HG03097 (cell line): ENCODE measurements around the gene EFCAB7.

Experiments used
- ATAC-seq: cut with Tn5 transposase; IDR thresholded peaks from one replicate; pipeline ENCODE4 v1.9.1; 2021; ENCODE audit not compliant: unreplicated experiment, low FRiP score

The EFCAB7 gene, protein sequence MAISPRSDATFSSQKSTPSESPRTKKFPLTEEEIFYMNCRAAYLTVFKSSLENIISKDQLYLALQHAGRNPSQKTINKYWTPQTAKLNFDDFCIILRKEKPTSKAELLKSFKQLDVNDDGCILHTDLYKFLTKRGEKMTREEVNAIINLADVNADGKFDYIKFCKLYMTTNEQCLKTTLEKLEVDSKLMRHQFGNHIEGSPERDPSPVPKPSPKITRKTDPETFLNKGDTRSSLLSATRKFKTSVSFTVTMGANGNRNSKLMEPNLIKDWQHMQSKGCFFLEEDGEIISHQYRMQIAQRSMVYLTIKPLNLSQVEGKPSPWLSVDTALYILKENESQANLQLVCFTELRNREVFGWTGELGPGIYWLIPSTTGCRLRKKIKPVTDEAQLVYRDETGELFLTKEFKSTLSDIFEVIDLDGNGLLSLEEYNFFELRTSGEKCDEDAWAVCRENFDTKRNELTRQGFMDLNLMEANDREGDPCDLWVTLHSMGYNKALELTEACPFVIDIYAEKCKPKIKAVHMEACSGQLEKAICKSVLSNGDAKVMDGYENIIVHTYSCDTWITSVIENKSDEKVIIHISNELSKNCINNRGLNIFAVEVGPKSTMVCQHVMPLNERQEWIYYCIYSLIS

GRCh38 chr1:63522891-63523728 lies at the start of gene EFCAB7, which contains the start of gene ITGB3BP:
EFCAB7 (plus strand) TSS chr1:63523525; CDS start chr1:63525573, 2,048 bp downstream.
ITGB3BP (minus strand) TSS chr1:63523225; CDS start chr1:63523133, 92 bp downstream.
- peak; percentile 91 for ATAC-seq

- no peak for ATAC-seq
These were observed 47.6 kb upstream of the EFCAB7 start for GRCh38 chr1:63475761-63476160.

DNA sequence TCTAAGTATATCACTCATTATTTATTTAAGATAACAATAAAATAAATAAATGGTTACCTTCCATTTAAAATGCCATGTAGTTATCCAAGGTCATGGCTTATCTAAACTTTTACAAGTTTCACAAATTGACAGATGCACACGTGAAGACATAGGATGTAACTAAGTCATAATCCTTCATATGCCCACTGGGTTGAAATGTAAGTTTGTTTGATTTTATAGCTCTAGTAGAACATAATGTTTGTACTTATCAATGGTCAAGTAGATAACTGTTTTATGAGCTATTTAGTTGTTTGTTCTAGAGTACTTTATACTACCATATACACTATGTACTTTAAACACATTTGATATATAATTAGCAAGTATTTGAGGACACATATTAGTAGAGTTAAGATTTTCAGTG lies 43.3 kb upstream of the EFCAB7 start:
- ATAC-seq, result no peak

DNA sequence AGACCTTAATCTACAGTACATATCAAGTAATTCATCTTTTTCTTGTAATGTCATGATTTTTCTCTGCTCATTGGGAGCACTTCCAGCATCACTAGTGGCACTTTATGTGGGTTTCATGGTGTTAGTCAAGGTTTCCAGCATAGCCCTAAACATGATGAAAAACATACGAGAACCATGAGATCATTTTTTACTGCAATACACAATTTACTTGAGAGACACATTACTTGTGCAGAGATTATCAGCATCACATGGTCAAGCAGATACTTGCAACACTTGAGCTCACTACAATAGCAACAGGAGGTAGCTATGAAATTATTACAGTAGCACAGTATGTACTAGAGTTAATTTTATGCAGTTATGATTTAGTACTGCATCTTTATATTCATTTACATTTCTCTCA lies 36.7 kb upstream of the EFCAB7 start:
- ATAC-seq, result no peak

- ATAC-seq, result no peak
These were observed 35.8 kb upstream of the EFCAB7 start for GRCh38 chr1:63487336-63488065.

- no peak for ATAC-seq
These were observed 25.7 kb upstream of the EFCAB7 start for GRCh38 chr1:63497577-63497976.

GRCh38 chr1:63498106-63498505 lies 25.2 kb upstream of the EFCAB7 start:
- ATAC-seq, result no peak

DNA sequence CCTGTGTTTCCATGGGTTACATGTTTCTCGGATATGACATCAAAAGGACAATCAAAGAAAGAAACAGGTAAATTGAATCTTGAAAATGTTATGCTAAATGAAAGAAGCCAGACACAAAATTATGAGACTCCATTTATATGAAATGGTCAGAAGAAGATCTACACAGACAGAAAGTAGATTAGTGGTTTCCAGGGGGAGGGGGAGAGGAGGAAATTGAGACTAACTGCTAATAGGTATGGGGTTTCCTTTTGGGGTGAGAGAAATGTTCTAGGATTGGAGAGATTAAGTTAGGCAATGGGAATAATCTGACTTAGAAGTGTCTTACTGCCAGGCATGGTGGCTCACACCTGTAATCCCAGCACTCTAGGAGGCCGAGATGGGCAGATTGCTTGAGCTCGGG lies 22.1 kb upstream of the EFCAB7 start:
- ATAC-seq, result no peak

DNA sequence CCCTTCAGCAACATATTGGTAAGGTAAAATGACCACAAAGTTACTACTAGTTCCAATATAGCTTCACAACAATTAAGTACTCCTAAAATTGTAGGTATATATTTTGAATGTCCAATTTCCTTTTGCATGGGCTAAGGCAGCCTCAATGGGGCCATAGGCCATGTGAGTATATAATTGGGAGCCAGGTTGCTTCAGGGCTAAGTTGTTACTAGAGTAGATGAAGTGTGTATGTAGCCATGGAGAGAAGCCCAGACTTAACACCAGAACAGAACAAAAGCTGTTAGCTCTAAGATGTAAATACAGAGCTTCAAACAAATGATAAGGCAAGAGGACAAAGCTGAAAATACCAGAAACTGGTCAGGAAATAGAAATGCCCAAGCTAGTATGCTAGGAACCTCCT lies 16.5 kb upstream of the EFCAB7 start:
- no peak for ATAC-seq

DNA sequence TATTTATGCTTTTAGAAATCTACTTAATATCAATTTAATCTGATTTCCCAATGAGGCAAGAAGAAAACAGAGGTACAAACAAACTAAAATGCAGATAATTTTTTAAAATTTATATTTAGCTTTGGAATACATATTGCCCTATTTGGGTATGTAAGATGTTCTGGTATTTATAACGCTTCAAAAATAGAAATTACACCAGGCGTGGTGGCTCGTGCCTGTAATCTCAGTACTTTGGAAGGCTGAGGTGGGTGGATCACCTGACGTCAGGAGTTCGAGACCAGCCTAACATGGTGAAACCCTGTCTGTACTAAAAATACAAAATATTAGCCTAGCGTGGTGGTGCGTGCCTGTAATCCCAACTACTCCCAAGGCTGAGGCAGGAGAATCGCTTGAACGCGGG lies 13.6 kb upstream of the EFCAB7 start:
- no peak for ATAC-seq

- no peak for ATAC-seq
These were observed 10.7 kb upstream of the EFCAB7 start for GRCh38 chr1:63512584-63512983.

DNA sequence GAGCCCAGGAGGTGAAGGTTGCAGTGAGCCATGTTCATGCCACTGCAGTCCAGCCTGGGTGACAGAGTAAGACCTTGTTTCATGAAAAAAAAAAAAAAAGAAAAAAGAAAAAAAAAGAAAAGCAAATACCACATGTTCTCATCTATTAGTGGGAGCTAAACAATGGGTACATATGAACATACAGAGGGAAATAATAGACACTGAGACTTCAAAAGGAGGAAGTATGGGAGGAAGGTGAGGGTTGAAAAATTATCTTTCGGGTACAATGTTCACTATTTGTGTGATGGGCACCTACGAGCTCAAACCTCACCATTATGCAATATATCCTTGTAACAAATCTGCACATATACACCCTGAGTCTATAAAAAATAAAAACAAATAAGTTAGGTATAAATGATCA lies 6.7 kb upstream of the EFCAB7 start:
- ATAC-seq, result no peak

DNA sequence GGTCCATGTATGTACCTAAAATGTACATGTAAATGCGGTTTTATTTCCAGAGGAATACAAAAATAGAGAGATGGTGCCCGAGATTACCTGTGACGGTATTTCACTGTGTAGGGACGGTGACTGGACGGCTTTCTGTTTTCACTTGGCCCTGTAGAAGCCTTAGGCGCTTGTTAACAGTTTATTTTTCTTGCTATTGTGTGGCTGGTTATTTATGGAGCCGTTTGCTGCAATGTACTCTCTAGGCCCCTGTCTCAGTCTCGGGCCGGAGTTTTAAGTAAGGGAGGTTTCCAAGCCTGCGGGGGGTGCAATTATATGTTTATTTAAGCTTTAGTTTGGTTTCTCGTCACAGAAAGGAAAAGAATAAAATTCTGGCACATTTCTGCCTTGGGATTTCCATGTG lies 413 bp downstream of the EFCAB7 start:
- peak; percentile 13 for ATAC-seq

DNA sequence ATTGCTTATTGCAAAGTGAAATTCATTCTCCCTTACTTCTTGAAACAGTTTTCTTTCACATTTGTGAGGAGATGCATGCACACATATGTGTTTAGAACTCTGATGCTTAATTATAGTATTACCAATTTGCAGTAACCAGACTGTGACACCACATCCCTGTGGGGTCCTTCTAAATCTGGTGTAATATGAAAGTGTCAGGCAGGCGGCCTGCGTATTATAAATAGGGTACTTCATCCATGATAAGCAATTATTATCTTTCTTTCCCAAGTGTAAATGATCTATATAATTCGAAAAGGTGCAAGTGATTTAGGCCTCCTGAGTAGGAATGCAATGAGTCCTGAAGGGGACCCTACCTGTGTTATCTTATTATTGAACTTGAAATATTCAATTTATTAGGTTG lies 876 bp downstream of the EFCAB7 start:
- no peak for ATAC-seq

DNA sequence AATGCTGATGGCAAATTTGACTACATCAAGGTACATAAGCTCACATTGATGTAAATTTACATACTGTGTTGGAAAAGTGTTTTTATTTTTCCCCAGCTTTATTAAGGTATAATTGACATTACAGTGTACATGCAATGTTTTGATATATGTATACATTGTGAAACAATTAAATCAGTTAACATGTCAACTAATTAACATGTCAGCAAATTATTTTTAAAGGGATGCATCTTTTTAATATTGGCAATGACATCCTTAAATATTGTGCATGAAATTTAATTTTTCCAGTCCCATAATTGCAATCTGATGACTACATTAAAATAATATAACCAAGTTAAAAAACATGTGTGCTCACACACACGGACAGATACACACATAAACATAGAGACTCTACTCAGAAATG lies 9.4 kb downstream of the EFCAB7 start:
- ATAC-seq, result no peak

- no peak for ATAC-seq
These were observed 10.6 kb downstream of the EFCAB7 start for GRCh38 chr1:63533931-63534330.

DNA sequence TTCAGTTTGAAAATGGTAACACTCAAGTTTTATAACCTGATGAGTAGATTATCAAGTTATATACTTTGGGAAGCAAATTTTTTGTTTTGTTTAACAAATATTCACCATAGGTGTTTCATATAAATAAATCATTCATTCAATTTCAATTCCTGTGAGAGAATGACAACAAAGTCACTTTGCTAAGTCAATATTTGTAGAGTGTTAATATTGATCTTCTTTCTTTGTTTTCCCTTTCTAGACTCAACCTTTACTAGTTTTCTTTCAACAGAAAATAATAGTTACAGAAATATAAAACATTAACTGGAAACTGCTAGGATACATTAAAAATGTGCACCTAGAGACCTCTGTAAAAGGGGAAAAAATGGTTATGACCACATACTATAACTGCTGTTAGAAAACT lies 11.1 kb downstream of the EFCAB7 start:
- no peak for ATAC-seq

- ATAC-seq, result no peak
These were observed 13.7 kb downstream of the EFCAB7 start for GRCh38 chr1:63537006-63537405.

DNA sequence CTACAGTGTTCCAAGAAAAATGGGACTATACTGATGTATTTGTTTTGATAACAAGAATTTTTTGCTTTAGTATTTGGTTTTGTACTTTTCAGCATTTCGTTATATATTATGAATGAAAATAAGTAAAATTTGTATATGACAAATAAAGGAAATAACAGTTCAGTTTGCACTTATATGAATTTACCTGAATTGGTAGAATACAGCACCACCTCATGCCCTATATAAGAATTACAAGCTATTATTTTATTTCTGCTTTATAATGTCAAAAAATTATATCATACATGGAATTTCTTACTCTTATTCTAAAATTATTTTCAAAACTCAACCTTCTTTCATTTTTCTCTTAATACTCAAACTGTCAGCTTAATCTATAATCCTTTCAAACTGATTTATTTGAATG lies 14.6 kb downstream of the EFCAB7 start:
- no peak for ATAC-seq

GRCh38 chr1:63545780-63546179 lies 22.5 kb downstream of the EFCAB7 start:
- no peak for ATAC-seq
